GM12878 (cell line): ENCODE data around the gene STEAP1B. TPM values are rescaled to one million over a fixed set of nuclear protein-coding genes. Genes with fewer than 3 reads are reported as not detected.

Experiments used
- ATF7 ChIP-seq: fragments of 450-650 bp; IDR thresholded peaks from 2 replicates; pipeline ENCODE4 v1.6.1; 2016; ENCODE audit warnings: low read depth, mild to moderate bottlenecking
- BCL11A ChIP-seq: IDR thresholded peaks from 2 replicates; pipeline ENCODE4 v1.6.1; 2011; ENCODE audit warnings: low read depth, low read length
- BCLAF1 ChIP-seq: fragments of 450-650 bp; IDR thresholded peaks from 2 replicates; pipeline ENCODE4 v1.6.1; 2017; ENCODE audit warnings: antibody characterized with exemption, mild to moderate bottlenecking, moderate library complexity
- BHLHE40 ChIP-seq, 2 experiments: fragments of 450-650 bp in 1 of 2; IDR thresholded peaks; 2 replicates each; pipeline ENCODE4 v1.6.1; 2011 to 2017; ENCODE audit warnings: low read depth in 2 of 2, borderline replicate concordance in 1 of 2, improper control_type of control experiment in 1 of 2, low read length in 1 of 2, mild to moderate bottlenecking in 1 of 2
- CBFB ChIP-seq: IDR thresholded peaks from 2 replicates; pipeline ENCODE4 v1.6.1; 2016; ENCODE audit warnings: antibody characterized with exemption, low read depth
- GABPA ChIP-seq: IDR thresholded peaks from 2 replicates; pipeline ENCODE4 v1.6.1; 2014; ENCODE audit warnings: antibody characterized with exemption, low read depth, mild to moderate bottlenecking, inconsistent platforms
- HCFC1 ChIP-seq: fragments of 150-350 bp; IDR thresholded peaks from 2 replicates; pipeline ENCODE4 v1.6.1; 2014; ENCODE audit warnings: low read length
- IKZF2 ChIP-seq, 2 experiments: fragments of 450-650 bp; IDR thresholded peaks; 2 replicates each; pipeline ENCODE4 v1.6.1; 2017; ENCODE audit warnings: mild to moderate bottlenecking in 2 of 2, moderate library complexity in 2 of 2
- IRF5 ChIP-seq: fragments of 450-650 bp; IDR thresholded peaks from 2 replicates; pipeline ENCODE4 v1.6.1; 2017; ENCODE audit warnings: borderline replicate concordance
- JUND ChIP-seq: IDR thresholded peaks from 2 replicates; pipeline ENCODE4 v1.6.1; 2012; ENCODE audit warnings: low read depth, mild to moderate bottlenecking, low read length, improper control_type of control experiment, moderate library complexity
- MEF2A ChIP-seq: IDR thresholded peaks from 2 replicates; pipeline ENCODE4 v1.6.1; 2011; ENCODE audit warnings: low read depth, mild to moderate bottlenecking, low read length, moderate library complexity; ENCODE audit not compliant: insufficient read depth
- NFIC ChIP-seq: IDR thresholded peaks from 2 replicates; pipeline ENCODE4 v1.6.1; 2012; ENCODE audit warnings: low read depth, mild to moderate bottlenecking, inconsistent platforms, low read length, moderate library complexity
- NR2F1 ChIP-seq: fragments of 450-650 bp; conservative IDR thresholded peaks from 2 replicates; pipeline ENCODE4 v1.6.1; 2017; ENCODE audit warnings: mild to moderate bottlenecking
- SKIL ChIP-seq: fragments of 450-650 bp; IDR thresholded peaks from 2 replicates; pipeline ENCODE4 v1.6.1; 2017; ENCODE audit warnings: mild to moderate bottlenecking, low read depth, inconsistent platforms; ENCODE audit not compliant: poor library complexity, severe bottlenecking
- SREBF2 ChIP-seq: IDR thresholded peaks from 2 replicates; pipeline ENCODE4 v1.6.1; 2012; ENCODE audit warnings: mild to moderate bottlenecking, low read length
- STAT1 ChIP-seq: fragments of 450-650 bp; conservative IDR thresholded peaks from 2 replicates; pipeline ENCODE4 v1.6.1; 2014; ENCODE audit warnings: antibody characterized with exemption, mild to moderate bottlenecking
- TAF1 ChIP-seq: IDR thresholded peaks from 2 replicates; pipeline ENCODE4 v1.6.1; 2011; ENCODE audit warnings: mild to moderate bottlenecking, low read depth, low read length, borderline replicate concordance
- TARDBP ChIP-seq: IDR thresholded peaks from 2 replicates; pipeline ENCODE4 v1.6.1; 2016; ENCODE audit warnings: borderline replicate concordance
- ZNF207 ChIP-seq: fragments of 450-650 bp; IDR thresholded peaks from 2 replicates; pipeline ENCODE4 v1.6.1; 2014; ENCODE audit warnings: antibody characterized with exemption, mild to moderate bottlenecking, borderline replicate concordance
- polyA plus RNA-seq, 11 experiments: library from polyadenylated mRNA; depleted of rRNA in 4 of 11; unstranded in 6 of 11; stranded (reverse) in 5 of 11; fragments of >200 nt; fragmentation: Nextera tagmentation in 4 of 11; fragmentation: Illumina TruSeq in 1 of 11; extraction: Ambion mirVana in 4 of 11; extraction: Trizol in 1 of 11; gene quantifications; 1 replicate in 1 of 11; 2 replicates in 10 of 11; pipeline versions ENCODE4 v1.2.1 to v1.2.3, GENCODE V29; 2011 to 2016; ENCODE audit warnings: inconsistent platforms in 2 of 11, missing spikeins in 2 of 11, low read depth in 1 of 11
- total RNA-seq, 4 experiments: library from RNA; depleted of rRNA in 3 of 4; stranded (reverse); fragments of >200 nt in 3 of 4; fragmentation: Illumina TruSeq in 1 of 4; extraction: Trizol in 1 of 4; gene quantifications; 2 replicates each; pipeline versions ENCODE4 v1.2.1 to v1.2.3, GENCODE V29; 2013 to 2021
- TF ChIP-seq, protein P1 (sequence below): fragments of 450-650 bp; IDR thresholded peaks from 2 replicates; pipeline ENCODE4 v1.6.1; 2016; ENCODE audit warnings: mild to moderate bottlenecking
- TF ChIP-seq, protein P2 (sequence below): fragments of 450-650 bp; formaldehyde crosslinking; IDR thresholded peaks from 2 replicates; pipeline ENCODE4 v1.4.0; 2020; ENCODE audit warnings: mild to moderate bottlenecking, moderate library complexity

The STEAP1B gene
- total and polyA plus RNA-seq, 10 of the 15 experiments (the other 5 are each of a cell fraction or from before 2014, with no cell fraction given) = 0.14 TPM; not detected in 9

GRCh38 chr7:22435105-22435504 lies 64.9 kb downstream of the STEAP1B start (continued):
- TF ChIP-seq MEF2A (0 out of 2 replicates have a peak, but pooled peaks have one; percentile 7), JUND (no peak), TAF1 (no peak), NFIC (peak; percentile 59; the same call in 1 of the 2 replicates), ZNF207 (no peak), SREBF2 (no peak), ATF7 (no peak), HCFC1 (no peak), BCLAF1 (no peak), STAT1 (no peak), IKZF2 (IDR thresholded peaks at IDR 0.05) (peak; percentile 78 to 83; a peak in 3 of 4 replicates), TARDBP (no peak), SKIL (no peak), NR2F1 (peak; percentile 40; the same call in 1 of the 2 replicates), BCL11A (peak; percentile 42; the same call in 1 of the 2 replicates), CBFB (no peak), BHLHE40 (IDR thresholded peaks at IDR 0.05; ENCODE audit: borderline replicate concordance in 1 of 2, low read depth in 2 of 2, low read length in 1 of 2) (peak in 1 of 2 experiments; percentile 31; a peak in 1 of 4 replicates), GABPA (no peak), IRF5 (no peak)
- TF ChIP-seq, protein P1, sequence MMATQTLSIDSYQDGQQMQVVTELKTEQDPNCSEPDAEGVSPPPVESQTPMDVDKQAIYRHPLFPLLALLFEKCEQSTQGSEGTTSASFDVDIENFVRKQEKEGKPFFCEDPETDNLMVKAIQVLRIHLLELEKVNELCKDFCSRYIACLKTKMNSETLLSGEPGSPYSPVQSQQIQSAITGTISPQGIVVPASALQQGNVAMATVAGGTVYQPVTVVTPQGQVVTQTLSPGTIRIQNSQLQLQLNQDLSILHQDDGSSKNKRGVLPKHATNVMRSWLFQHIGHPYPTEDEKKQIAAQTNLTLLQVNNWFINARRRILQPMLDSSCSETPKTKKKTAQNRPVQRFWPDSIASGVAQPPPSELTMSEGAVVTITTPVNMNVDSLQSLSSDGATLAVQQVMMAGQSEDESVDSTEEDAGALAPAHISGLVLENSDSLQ = no peak; the same call in 1 of the 2 replicates
- TF ChIP-seq, protein P2, sequence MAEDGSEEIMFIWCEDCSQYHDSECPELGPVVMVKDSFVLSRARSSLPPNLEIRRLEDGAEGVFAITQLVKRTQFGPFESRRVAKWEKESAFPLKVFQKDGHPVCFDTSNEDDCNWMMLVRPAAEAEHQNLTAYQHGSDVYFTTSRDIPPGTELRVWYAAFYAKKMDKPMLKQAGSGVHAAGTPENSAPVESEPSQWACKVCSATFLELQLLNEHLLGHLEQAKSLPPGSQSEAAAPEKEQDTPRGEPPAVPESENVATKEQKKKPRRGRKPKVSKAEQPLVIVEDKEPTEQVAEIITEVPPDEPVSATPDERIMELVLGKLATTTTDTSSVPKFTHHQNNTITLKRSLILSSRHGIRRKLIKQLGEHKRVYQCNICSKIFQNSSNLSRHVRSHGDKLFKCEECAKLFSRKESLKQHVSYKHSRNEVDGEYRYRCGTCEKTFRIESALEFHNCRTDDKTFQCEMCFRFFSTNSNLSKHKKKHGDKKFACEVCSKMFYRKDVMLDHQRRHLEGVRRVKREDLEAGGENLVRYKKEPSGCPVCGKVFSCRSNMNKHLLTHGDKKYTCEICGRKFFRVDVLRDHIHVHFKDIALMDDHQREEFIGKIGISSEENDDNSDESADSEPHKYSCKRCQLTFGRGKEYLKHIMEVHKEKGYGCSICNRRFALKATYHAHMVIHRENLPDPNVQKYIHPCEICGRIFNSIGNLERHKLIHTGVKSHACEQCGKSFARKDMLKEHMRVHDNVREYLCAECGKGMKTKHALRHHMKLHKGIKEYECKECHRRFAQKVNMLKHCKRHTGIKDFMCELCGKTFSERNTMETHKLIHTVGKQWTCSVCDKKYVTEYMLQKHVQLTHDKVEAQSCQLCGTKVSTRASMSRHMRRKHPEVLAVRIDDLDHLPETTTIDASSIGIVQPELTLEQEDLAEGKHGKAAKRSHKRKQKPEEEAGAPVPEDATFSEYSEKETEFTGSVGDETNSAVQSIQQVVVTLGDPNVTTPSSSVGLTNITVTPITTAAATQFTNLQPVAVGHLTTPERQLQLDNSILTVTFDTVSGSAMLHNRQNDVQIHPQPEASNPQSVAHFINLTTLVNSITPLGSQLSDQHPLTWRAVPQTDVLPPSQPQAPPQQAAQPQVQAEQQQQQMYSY = no peak
